Colonic mucosa (tissue), 4 donors: ENCODE data around the gene PCBD2. TPM values are rescaled to one million over a fixed set of nuclear protein-coding genes. Genes with fewer than 3 reads are reported as not detected.
"Not testable (repeated sequence)": the region's sequence is repeated elsewhere in the genome, so short reads cannot be mapped to it uniquely, and the experiment has no call there.

ENCODE experiments used
- DNase-seq: peaks from one replicate; pipeline ENCODE4 v3.0.0-alpha.2; 2020
- H3K27ac ChIP-seq: fragments of 200-600 bp; one replicate; pipeline ENCODE4 v1.8.0; 2021
- H3K27me3 ChIP-seq: fragments of 200-600 bp; one replicate; pipeline ENCODE4 v1.8.0; 2021
- H3K36me3 ChIP-seq: fragments of 200-600 bp; one replicate; pipeline ENCODE4 v1.8.0; 2021
- H3K4me1 ChIP-seq: fragments of 200-600 bp; one replicate; pipeline ENCODE4 v1.8.0; 2021; ENCODE audit warnings: mild to moderate bottlenecking
- H3K4me3 ChIP-seq: fragments of 200-600 bp; one replicate; pipeline ENCODE4 v1.8.0; 2021
- H3K9ac ChIP-seq, 2 donors: one replicate each; pipeline ENCODE4 v1.7.0; 2013; ENCODE audit warnings: control low read depth in 2 of 2, low read depth in 2 of 2, low read length in 2 of 2
- H3K9me3 ChIP-seq: fragments of 200-600 bp; one replicate; pipeline ENCODE4 v1.8.0; 2021
- CTCF ChIP-seq: fragments of 200-600 bp; IDR thresholded peaks from one replicate; pipeline ENCODE4 v1.8.0; 2022; ENCODE audit warnings: antibody characterized with exemption, mild to moderate bottlenecking
- intact Hi-C: fragments of 100-400 bp; cut with DNase I; formaldehyde crosslinking; loops from one replicate; pipeline ENCODE4 v1.14.1; 2022
- total RNA-seq, 2 donors: library from RNA; stranded (reverse); fragmentation: NEBNext Ultra II Directional in 1 of 2; extraction: Animal tissue kit (Norgen Biotek cat#: 25700) in 1 of 2; gene quantifications; one replicate each; pipeline ENCODE4 v1.2.1, GENCODE V29; 2021
- donor health status: healthy.
- donor health status: DM: no; HTN: no; CAD: no.
- donor health status: DM: no; HTN: no; CAD: no.

PCBD2 gene
- total RNA-seq, 2 donors from 2014 or later = 10.3 to 13.9 TPM

GRCh38 chr5:134874831-134875655 is 29.9 kb upstream of the PCBD2 start:
- intact Hi-C loops = no loop called here
- H3K36me3 ChIP-seq = no peaks in the 10 kb centered on the region

GRCh38 chr5:134877159-134877558 is 27.8 kb upstream of the PCBD2 start:
- no peaks in the 10 kb centered on the region for H3K9me3 ChIP-seq
- no peak overlapping the region for H3K4me3 ChIP-seq
- H3K9ac ChIP-seq = no peak overlapping the region
- H3K27me3 ChIP-seq = no peaks in the 10 kb centered on the region
- no peaks in the 10 kb centered on the region for H3K36me3 ChIP-seq
- no peaks in the 10 kb centered on the region for H3K4me1 ChIP-seq
- no peak for TF ChIP-seq CTCF
- intact Hi-C loops = no loop called here
- H3K27ac ChIP-seq = no peak overlapping the region
- no peak for DNase-seq

More at GRCh38 chr5:134874831-134875655, 29.9 kb upstream of the PCBD2 start:
- Histone ChIP-seq H3K4me3 (peak overlapping the region; percentile 97), H3K27ac (peak overlapping the region; percentile 90), H3K27me3 (no peaks in the 10 kb centered on the region), H3K9me3 (no peaks in the 10 kb centered on the region), H3K9ac (peak overlapping the region; percentile 84 to 98), H3K4me1 (no peaks in the 10 kb centered on the region)
- no peak for TF ChIP-seq CTCF
- DNase-seq = peak; percentile 64

- no peak for TF ChIP-seq CTCF
- DNase-seq = peak; percentile 34
- Histone ChIP-seq H3K27ac (no peak overlapping the region), H3K9ac (no peak overlapping the region), H3K9me3 (no peaks in the 10 kb centered on the region), H3K4me1 (no peaks in the 10 kb centered on the region), H3K27me3 (no peaks in the 10 kb centered on the region), H3K4me3 (no peak overlapping the region), H3K36me3 (no peaks in the 10 kb centered on the region)
- intact Hi-C loops = loop anchor here (2.0 kb wide), 1 partner anchor 22 kb away; no protein-coding TSS in a partner anchor
These were observed 26.5 kb upstream of the PCBD2 start for GRCh38 chr5:134878403-134878802.

GRCh38 chr5:134879456-134879855 is 25.5 kb upstream of the PCBD2 start:
- intact Hi-C loops = loop anchor here (2.0 kb wide), 1 partner anchor 21 kb away; no protein-coding TSS in a partner anchor
- H3K4me3 ChIP-seq = no peak overlapping the region

GRCh38 chr5:134880937-134881336 is 24.0 kb upstream of the PCBD2 start:
- intact Hi-C loops, H3K9me3 ChIP-seq, H3K9ac ChIP-seq, DNase-seq, H3K4me3 ChIP-seq, H3K4me1 ChIP-seq, H3K36me3 ChIP-seq, H3K27me3 ChIP-seq, H3K27ac ChIP-seq: not testable (repeated sequence)

More at GRCh38 chr5:134879456-134879855, 25.5 kb upstream of the PCBD2 start:
- no peaks in the 10 kb centered on the region for H3K27me3 ChIP-seq
- no peak for TF ChIP-seq CTCF
- no peaks in the 10 kb centered on the region for H3K4me1 ChIP-seq
- no peaks in the 10 kb centered on the region for H3K9me3 ChIP-seq
- H3K9ac ChIP-seq = no peak overlapping the region
- H3K36me3 ChIP-seq = no peaks in the 10 kb centered on the region
- H3K27ac ChIP-seq = no peak overlapping the region
- no peak for DNase-seq

- H3K9ac ChIP-seq, H3K9me3 ChIP-seq, H3K27ac ChIP-seq, H3K4me3 ChIP-seq, H3K4me1 ChIP-seq, H3K27me3 ChIP-seq, DNase-seq, intact Hi-C loops, H3K36me3 ChIP-seq: not testable (repeated sequence)
These were observed 23.2 kb upstream of the PCBD2 start for GRCh38 chr5:134881711-134882110.
